GM21360 (cell line): ENCODE results near the gene TJP3.
"Not testable (repeated sequence)": the region's sequence is repeated elsewhere in the genome, so short reads cannot be mapped to it uniquely, and the experiment has no call there.

ENCODE experiments used
- ATAC-seq: cut with Tn5 transposase; IDR thresholded peaks from one replicate; pipeline ENCODE4 v1.9.1; 2021; ENCODE audit warnings: mild to moderate bottlenecking, moderate library complexity; ENCODE audit not compliant: unreplicated experiment

TJP3 gene

DNA sequence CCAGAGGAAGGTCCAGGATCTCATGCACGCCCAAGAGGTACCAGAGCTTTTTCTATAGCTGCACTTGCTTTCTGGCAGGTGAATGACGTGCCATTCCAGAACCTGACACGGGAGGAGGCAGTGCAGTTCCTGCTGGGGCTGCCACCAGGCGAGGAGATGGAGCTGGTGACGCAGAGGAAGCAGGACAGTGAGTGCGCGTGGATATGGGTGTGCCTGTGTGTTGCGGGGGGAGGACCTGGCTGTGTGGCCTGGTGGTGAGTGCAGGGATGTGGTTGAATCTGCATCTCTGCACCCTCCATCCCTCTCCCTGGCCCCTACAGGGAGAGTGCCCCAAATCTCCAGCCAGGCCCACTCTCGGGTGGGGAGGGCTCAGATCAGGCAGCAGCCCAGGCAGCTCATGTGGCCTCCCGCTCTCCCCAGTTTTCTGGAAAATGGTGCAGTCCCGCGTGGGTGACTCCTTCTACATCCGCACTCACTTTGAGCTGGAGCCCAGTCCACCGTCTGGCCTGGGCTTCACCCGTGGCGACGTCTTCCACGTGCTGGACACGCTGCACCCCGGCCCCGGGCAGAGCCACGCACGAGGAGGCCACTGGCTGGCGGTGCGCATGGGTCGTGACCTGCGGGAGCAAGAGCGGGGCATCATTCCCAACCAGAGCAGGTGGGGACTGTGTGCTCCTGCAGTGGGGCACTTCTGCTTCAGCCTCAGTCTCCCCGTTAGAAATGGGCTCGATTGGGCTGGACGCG is 30.5 kb downstream of the TJP3 start:
- ATAC-seq, result no peak

DNA sequence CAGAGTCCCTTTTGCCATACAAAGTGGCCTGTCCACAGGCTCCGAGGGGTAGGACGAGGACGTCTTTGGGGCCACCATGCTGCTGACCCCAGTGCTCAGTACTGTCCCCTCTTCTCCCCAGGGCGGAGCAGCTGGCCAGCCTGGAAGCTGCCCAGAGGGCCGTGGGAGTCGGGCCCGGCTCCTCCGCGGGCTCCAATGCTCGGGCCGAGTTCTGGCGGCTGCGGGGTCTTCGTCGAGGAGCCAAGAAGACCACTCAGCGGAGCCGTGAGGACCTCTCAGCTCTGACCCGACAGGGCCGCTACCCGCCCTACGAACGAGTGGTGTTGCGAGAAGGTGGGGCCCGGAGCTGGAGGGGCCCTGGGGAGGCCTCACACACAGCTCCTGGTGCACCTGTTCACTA is 32.2 kb downstream of the TJP3 start:
- no peak for ATAC-seq

DNA sequence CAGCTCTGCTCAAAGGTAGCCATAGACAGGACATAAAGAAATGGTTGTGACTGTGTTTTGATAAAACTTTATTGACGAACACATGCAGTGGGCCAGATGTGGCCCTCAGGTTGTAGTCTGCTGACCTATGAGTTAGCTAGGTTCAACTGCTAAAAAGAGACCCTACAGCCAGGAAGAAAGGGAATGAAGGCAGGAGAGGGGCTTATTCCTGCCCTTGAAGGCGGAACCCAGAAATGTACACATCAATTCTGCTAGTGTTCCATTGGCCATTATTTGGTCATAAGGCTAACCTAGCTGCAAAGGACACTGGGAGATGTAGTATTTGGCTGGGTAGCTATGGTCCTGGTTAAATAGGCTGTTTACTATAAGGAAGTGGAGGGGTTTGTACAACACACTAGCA is 35.3 kb downstream of the TJP3 start:
- ATAC-seq, result no peak

DNA sequence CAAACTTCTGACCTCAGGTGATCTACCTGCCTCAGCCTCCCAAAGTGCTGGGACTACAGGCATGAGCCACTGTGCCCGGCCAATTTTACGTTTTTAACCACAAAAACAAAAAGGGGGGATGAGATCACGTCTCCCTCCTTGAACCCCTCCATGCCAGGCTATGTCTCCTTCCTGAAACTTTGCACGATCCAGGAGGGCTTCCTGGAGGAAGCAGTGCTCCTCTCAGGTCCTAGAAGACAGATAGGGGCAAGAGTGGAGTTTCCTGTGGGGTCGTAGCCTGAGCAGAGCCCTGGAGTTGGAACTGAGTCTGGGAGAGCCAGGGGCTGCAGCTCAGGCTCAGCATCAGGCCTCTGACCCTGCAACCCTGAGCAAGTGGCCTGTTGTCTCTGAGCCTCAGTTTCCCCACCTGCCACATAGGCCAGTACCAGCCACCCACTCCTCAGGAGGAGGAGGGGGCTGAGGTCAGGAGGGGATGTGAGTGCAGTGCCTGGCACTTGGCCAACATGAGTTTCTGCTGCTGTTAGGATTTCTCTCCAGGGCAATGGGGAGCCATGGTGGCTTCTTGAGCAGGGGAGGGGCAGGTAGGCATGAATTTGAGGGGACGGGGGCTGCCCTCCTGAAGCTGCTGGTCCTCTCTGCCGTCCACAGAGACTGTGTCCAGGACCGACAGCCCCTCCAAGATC is 37.3 kb downstream of the TJP3 start:
- no peak for ATAC-seq

DNA sequence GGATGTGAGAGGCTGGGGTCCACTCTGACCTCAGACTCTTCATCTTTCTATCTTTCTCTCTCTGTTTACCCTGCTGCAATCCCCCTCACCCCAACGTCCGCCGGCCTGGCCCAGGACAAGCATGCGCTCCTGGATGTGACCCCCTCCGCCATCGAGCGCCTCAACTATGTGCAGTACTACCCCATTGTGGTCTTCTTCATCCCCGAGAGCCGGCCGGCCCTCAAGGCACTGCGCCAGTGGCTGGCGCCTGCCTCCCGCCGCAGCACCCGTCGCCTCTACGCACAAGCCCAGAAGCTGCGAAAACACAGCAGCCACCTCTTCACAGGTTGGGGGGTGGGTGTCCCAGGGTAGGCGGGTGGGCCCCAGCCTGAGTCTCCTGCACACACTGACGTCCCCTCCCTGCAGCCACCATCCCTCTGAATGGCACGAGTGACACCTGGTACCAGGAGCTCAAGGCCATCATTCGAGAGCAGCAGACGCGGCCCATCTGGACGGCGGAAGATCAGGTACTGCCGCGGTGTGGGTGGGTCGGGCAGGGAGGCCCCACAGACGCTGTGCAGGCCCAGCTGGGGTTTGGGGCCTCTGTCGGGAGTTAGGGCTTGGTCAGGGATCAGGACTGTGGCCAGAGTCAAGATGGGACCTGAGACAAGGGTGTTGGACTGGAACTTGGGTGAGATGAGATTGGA is 38.3 kb downstream of the TJP3 start:
- ATAC-seq, result no peak

DNA sequence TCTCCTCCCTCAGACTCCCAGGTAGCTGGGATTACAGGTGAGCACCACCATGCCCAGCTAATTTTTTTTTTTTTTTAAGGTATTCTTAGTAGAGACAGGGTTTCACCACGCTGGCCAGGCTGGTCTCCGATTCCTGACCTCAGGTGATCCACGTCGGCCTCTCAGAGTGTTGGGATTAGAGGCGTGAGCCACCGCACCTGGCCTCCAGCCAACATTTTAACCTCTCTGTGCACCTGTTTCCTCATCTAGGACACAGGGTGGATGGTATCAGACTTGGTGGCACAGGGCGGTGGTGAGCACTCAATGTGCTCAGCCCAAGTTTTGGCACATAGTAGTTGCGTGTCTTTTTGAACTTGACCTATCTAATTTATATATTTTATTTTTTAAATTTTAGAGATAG is 40.8 kb downstream of the TJP3 start:
- no peak for ATAC-seq

DNA sequence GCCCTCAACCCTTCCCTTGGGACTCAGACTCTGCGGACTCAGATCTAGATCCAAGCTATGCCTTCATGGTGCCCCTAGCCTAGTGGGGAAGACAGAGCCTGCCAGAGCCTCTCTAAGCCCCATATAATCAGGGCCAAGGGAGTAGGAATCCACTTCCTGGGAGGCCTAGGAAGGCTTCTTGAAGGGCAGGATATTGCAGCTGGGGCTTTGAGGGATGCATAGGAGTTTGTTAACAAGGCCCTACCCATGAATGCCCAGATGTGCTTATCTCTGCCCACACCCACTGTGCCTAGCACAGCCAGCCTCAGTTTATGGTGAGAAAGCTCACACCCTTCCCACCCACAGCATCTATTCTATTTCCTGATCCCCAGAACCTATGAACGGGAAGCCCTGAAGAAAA is 42.0 kb downstream of the TJP3 start:
- ATAC-seq, result no peak

DNA sequence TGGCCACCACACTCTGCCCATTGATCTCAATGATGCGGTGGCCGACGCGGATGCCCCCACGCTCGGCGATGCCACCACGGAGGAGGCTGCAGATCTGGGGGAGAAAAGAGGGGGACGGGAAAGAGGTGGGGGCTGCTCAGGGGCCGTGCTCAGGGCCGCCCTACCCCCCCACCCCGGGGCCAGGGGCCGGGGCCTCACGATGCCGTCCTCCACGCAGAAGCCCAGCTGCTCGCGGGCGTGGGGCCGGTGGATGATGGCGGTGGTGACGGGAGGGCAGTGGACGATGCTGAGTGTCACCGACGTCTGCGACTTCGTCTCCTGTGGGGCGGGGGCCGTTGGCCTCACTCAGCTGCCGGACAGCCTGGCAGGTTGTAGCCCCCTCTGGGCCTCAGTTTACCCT is 43.1 kb downstream of the TJP3 start:
- no peak for ATAC-seq

DNA sequence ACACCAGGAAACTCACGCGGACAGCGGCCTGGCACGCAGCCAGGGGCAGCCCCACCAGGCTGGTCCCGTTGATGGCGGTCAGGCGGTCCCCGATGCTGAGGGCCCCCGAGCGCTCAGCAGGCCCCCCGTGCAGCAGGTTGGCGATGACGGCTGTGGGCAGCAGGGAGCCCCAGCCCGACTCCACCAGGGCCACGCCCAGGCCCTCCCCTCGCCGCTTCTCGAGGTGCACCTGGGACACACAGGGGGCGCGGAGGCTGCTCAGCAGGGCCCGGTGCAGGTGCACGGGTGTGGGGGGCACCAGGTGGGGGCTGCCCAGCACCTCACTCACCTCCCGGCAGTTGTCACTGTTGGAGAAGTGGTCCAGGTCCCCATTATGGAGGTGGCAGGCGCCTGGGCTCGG is 44.3 kb downstream of the TJP3 start:
- no peak for ATAC-seq

DNA sequence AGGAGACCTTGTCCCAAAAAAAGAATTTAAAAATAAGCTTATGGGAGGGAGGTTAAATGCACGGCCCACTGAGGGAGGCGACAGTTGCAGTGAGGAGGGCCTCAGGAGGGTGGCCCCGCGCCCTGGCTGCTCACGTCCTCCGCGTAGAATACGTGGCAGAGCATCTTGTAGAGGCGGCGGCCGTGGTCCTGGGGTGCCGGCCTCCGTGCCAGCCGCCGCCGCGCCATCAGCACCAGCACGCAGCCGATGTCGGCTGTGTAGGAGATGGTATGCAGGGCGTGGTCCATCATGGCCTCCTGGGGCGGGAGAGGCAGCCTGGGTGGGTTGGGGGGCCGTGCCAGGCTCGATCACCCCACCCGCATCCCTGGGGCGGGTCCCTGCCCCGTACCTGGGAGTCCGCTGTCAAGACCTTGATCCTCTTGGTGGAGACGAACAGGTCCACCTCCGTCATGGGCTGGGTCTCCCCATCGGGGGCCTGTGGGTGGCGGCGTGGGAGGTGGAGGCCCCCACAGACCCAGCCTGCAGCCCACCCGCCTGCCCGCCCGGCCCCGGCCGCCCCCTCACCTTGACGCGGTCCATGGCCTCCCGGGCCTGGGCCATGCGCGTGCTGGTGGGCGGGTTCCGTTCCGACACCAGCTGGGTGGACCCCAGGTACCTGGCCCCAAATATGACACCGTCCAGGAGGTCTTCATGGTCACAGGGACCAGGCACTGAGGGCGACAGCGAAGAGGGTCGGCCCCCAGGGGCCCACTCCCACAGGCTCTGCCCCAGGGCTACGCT is 45.6 kb downstream of the TJP3 start:
- no peak for ATAC-seq

DNA sequence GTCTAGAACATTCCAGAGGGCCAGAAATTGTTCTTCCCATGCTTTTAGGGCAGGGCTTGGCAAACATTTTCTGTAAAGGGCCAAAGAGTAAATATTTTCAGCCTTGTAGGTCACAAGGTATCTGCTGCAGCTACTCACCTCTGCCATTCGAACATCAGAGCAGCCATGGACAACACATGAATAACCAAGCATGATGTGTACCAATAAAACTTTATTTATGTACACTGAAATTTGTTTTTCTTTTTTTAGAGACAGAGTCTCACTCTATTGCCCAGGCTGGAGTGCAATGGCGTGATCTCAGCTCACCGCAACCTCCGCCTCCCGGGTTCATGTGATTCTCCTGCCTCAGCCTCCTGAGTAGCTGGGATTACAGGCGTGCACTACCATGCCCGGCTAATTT is 49.5 kb downstream of the TJP3 start:
- not testable (repeated sequence) for ATAC-seq

DNA sequence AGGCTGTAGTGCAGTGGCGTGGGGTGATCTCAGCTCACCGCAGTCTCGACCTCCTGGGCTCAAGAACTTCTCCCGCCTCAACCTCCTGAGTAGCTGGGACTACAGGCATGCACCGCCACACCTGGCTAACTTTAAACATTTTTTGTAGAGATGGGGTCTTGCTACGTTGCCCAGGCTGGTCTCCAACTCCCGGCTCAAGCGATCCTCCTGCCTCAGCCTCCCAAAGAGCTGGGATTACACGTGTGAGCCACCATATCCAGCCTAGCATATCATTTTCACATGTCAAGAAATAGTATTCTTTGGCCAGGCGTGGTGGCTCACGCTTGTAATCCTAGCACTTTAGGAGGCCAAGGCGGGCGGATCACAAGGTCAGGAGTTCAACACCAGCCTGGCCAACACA is 50.1 kb downstream of the TJP3 start:
- not testable (repeated sequence) for ATAC-seq

DNA sequence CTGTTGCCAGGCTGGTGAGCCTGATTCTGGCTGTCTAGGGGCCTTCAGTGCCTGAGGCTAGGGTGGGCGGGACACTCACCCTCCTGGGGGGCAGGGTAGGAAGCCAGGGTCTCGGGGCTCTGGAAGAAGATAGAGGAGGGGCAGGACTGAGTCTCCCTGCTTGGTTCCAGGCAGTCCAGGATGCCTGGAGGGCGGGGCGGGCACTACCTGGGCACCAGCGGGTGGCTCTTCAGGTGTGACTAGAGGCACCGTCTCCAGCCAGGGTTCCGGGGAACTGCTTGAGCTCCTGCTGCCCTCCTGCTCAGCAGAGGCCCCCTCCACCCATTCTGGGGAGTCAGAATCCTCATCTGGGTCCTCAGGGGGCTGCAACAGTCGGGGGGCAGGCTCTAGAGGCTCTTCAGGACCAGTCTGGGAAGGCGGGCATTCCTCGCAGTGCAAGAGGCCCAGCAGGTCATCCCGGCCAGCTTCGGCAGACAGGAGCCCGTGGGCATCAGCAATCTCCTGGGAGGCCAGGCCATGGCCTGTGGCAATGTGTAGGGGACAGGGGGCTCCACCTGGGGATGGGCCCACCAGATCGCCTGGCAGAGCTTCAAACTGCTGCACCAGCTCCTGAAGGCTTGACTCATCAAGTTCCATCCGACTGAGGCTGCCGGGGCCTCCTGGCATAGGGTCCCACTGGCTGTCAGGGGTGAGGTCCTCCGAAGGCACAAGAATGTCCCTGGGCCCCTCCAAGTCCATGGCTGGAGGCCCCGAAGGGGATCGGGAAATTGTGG is 51.5 kb downstream of the TJP3 start:
- no peak for ATAC-seq

DNA sequence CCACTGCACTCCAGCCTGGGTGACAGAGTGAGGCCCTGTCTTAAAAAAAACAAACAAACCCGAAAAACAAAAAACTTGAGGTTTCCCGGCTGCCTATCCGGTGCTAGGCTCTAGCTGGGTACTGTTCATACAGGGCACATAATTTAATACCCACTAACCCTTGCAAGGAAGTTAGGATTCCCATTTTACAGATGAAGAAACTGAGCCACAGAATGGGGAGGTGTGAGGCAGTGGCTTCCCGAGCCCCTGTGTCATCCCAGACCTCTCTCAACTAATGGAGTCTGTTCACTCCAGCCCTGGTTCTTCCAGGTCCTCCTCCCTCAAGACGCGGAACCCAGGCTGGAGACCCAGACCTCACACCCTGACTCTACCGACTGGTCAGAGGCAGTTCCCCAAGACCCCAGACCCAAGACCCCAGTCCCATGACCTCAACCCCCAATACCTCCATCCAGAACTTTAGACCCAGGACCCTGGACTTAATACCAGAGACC is 52.7 kb downstream of the TJP3 start:
- no peak for ATAC-seq

DNA sequence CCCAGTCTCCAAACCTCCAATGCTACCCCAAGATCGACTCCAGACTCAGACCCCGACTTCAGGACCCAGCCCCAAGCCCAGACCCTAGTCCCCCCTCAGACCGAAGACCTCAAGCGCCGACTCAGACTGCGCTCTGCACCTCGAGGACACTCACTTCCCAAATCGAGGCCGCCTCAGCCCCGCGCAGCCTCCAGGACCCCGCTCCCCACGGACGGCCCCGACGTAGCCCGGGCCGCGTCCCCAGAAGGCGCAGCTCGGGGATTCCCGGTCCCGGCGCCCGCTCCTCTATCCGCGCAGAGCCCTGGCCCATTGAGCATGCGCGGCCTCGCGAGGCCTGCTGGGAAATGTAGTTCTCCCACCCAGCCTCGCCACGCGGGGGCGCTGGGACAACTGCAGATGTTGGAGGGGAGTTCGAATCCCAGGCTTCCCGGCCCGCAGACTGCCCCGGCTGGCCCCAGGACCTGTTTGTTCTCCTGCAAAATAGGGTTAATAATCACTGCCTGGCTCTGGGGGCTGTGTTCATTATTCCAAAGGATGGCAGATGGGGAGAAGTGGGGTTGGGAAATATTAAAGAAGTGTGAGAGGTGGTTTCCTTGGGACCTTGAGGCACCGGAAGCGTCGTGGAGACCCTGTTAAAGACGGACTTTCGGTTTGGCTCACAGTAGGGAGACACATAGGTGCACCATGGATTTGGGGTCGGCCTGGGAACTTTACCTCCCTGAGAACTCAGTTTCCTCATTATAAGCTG is 53.4 kb downstream of the TJP3 start, which contains the start of gene APBA3:
APBA3 (minus strand) TSS at position 311 of the 748 bp plus-strand sequence. CDS start 1,428 bp downstream, outside the sequence.
- ATAC-seq, result peak; percentile 61

DNA sequence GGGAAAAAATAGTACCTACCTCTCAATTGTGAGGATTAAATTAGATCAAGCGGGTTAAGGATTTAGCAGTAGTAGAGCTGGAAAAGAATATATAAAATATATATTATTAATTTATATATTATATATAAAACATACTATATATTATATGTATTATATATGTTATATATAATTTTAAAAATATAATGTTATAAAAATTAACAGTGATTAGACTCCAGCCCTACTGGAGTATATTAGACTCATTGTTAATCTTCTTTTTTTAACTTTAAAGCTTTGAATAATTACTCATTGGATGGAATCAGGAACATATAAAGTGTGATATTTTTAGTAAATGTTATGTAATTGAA is 53.9 kb downstream of the TJP3 start:
- ATAC-seq, result no peak

DNA sequence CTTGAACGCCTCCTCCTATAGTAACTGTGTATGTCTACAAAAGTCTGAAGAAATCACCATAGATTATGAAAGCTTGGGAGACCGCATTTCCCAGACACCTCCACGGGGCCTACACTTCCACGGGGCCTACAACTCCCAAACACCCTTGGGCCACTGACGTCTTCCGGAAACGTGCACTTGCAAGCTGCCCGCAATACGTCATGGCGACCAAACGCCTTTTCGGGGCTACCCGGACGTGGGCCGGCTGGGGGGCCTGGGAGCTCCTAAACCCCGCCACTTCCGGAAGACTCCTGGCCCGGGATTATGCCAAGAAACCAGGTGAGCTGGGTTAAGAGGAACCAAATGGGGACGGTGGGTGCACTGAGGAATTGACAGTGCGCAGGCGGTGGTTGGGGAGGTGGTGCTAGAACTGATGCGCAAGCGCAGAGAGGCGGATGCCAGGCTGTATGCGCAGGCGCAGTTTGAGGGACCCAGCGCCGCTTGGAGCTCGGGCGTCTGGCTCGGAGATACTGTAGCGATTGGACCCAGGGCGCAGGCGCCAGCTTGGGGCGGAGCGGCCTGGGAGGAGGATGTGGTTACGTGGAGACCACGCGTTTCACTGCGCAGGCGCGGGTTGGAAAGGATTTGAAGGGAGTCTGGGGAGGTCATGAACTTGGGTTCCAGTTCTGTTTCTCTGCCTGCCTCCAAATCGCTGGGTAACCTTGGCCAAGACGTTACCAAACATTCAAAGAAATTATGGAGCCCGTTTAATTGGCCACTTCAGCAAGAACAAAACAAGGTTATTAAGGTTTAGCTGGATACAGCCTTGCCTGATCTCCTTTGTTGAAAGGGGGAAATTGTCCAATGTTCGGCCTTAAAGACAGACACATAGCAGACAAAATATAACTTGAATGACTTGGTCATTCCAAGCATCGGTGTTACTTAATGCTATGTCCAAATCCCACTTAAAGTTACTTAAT is 54.6 kb downstream of the TJP3 start, which contains the start of gene MRPL54:
MRPL54 (plus strand) TSS at position 182 of the 959 bp plus-strand sequence; CDS start at position 201, 19 bp downstream.
- peak; percentile 64 for ATAC-seq

DNA sequence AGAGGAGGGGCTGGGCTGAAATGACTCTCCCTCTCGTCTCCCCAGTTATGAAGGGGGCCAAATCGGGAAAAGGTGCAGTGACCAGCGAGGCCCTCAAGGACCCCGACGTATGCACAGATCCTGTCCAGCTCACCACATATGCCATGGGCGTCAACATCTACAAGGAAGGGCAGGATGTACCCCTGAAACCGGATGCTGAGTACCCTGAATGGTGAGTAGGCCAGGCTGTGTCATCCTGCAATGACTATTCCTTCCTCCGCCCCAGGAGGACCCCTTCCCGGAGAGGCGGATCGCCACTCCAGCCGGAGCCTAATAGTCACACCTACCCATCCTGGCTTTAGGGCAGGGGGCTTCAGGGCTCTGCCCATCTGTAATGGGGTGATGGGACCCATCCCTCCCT is 56.9 kb downstream of the TJP3 start:
- ATAC-seq, result no peak
